ENCODE measurements around the gene ROPN1.
"Not testable (repeated sequence)": the region's sequence is repeated elsewhere in the genome, so short reads cannot be mapped to it uniquely, and the experiment has no call there.

ROPN1 gene

DNA sequence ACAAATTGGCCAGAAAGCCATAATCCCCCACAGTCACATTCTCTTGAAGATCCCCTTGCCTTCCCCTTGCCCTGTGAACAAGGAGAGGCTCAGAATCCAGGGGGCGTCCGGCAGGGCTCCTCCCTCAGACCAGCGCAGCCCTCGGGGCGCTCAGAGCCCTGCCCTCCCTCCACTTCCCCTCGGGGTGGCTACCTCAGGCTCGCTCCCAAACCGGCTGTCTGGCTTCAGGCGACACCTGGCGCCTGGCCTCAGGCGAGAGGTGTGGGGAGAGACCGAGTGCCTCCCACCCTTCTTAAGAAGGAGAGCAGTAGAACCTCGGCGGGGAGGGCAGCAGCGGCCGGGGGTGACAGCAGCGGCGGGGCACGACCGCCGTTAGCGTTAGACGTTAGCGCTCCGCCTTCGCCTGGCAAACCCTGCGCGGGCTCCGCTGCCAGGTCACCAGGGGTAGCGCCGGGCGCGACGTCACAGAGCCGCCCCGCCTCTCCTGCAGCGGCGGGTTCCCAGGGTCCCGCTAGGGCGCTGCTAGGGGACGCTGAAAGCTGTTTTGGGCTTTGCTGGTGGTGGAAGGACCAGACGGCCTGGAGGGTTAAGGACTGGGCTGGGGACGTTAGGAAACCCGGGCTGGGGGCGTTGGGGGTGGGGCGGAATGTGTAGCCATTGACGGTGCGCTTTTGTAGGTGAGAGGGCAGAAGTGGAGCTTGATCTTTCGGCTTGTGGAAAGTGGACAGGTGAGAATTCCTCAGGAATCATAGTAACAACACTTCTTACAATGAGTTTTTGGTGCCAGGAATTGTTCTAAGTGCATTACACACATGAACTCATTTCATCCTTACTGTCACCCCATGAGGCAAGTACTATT, at the start of gene ROPN1:
ROPN1 (minus strand) TSS at position 395 of the 859 bp plus-strand sequence. CDS start 11,643 bp downstream, outside the sequence.
- DNase-seq (ENCODE audit: low read depth, low spot score) = not testable (repeated sequence)

DNA sequence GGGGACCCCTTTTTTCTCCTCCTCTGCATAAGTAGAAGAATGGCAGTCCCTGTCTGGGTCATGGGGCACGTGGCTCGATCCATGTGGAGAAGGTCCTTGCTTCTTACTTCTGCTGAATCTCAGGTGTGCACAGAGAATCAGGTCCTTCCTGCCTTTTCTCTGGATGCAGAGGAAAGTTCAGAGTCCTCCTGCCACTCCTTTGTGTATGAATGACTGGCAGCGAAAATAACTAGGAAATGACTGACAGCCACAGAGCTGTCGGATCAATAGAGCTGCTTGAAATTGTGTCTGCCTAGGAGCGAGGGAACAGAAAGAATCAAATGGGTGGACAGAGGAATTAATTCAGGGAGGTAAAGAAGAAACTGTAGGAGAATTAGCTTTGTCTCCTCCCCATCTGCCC, 49.6 kb upstream of the ROPN1 start:
- DNase-seq (ENCODE audit: low read depth, low spot score) = no peak

DNA sequence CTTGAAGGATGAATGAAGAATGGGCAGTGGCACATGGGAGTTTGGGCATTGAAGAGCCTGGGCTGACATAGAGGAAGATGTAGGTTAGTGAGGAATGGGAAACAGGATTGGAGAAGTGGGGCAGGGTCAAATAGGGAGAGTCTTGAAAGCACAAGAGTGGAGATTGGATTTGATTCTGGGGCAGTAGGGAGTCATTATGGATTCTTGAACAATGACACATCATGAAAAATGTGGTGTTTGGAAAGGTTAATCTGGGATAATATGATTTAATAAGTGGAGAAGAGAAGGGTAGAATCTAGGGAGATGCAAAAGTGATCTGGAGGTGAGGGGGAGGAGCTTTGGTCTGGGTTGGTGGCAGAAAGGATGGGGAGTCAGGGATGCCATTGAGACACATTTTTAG, 45.4 kb upstream of the ROPN1 start:
- no peak for DNase-seq (ENCODE audit: low read depth, low spot score)

DNA sequence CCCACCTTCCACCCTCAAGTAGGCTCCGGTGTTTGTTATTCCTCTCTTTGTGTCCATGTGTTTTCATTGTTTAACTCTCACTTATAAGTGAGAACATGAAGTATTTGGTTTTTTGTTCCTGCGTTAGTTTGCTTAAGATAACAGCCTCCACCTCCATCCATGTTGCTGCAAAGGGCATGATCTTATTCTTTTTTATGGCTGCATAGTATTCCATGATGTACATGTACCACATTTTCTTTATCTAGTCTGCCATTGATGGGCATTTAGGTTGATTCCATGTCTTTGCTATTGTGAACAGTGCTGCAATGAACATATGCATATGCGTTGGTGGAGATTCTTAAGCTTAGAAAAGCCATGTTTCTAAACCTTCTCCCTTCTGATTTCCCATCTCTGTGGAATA, 44.3 kb upstream of the ROPN1 start:
- DNase-seq (ENCODE audit: low read depth, low spot score) = not testable (repeated sequence)

DNA sequence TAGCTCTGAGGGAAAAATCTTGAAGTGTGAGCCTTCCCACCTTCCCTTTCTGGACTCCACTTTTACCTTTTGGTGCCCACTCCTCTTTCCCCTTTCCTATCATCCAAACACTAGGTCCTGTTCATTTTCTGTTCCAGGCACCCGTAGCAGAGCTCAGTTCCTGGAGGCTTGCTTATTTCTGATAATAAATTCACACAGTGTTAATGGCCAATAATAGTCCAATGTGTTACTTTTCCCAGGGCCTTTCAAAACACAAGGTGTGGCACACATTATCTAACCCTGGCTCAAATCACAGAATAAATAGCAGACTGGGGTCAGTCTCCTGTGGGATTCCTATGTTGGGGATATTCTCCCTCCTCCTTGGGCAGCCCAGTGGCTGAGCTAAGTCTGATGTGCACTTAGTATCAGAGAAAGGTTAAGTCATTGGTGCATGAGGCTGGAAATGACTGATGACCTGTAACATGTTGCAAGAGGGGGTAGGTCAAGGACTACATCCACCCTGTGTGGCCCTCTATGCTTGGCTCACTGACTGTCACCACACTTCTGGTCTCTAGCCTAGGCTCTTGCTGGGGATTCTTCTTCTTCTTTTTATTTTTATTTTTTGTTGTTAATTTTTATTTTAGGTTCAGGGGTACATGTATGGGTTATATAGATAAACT, 43.7 kb upstream of the ROPN1 start:
- DNase-seq (ENCODE audit: low read depth, low spot score) = no peak

DNA sequence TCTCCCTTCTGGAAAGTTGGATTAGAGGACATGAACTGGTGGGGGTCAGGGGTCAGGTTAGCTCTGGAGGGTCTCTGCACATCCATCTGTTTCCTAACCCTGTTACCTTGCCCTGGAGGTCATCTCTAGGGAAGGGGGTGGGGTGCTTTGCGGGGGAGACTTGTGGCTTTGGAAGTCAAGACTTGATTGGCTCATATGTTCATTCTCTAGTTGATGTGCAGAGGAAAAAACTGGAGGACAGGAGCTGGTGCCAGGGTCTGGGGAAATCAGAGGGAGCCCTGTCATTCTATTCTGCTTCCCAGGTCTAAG, 42.9 kb upstream of the ROPN1 start:
- no peak for DNase-seq (ENCODE audit: low read depth, low spot score)

DNA sequence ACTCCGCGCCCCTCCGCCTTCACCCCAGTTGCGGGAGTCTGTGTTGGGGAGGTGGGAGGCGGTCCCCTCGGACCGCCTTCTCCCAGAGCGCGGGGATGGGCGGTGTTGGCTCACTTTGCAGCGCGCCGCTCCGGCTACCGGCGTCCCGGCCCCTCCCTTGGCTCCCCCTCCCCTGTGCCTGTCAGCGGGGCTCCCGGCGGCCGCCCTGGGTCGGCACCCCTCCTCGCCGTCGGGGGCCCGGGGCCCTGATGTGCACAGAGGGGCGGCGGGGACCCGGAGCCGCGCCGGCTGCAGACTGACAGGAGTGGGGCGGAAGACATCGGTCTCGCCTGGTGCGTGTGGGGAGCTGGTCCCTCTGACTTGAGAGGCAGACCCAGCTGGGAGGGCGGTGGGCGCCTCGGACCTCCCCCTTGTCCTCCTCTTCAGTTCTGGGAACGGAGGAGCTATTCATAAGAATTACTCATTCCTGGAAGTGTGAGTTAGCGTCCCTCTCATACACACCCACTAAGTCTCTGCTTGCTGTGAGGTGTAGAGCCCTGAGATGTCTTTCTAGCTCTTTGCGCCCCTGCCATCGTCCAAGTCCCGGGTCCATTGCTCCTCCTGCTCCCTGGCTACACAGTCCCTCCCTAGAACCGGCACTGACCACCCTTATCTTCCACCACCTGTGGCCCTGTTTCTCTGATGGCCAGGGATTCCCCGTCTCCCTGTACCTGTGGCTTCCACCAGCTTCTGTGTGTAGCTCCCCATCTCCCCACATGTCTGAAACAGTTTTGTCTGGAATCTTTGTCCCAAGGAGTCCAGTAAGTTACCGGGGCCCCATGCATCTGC, 42.3 kb upstream of the ROPN1 start:
- no peak for DNase-seq (ENCODE audit: low read depth, low spot score)

DNA sequence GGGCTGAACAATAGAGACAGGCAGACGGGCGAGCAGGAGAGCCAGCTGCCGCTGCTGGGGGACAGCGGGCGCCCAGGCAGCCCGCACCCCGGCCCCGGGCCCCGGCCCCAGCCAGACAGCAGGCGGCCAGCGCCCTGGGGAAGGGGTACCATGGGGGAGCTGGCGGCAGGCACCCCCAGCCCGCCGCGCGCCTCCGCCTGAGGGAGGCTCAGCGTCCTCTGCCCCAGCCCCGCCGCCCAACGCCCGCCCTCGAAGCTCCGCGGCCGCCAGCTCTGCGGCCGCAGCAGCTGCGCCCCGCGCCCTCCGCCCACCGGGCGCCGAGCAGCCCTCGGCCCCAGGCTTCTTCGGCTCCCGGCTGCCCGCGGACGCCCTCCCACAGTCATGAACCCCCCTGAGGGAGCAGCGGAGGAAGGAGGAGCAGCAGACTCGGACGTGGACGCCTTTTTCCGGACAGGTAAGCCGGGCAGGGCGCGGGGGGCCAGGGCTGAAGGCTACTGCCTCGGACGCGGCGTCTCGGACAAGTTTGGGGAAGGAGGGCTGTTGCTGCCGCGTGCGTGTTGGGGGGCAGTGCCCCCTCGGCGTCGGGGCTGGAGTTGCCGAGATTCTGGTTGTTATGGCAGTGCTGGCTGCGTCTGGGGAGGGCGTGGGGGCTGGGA, 41.6 kb upstream of the ROPN1 start, which contains the start of gene KALRN:
KALRN (plus strand) TSS at position 10 of the 656 bp plus-strand sequence.
- no peak for DNase-seq (ENCODE audit: low read depth, low spot score)

DNA sequence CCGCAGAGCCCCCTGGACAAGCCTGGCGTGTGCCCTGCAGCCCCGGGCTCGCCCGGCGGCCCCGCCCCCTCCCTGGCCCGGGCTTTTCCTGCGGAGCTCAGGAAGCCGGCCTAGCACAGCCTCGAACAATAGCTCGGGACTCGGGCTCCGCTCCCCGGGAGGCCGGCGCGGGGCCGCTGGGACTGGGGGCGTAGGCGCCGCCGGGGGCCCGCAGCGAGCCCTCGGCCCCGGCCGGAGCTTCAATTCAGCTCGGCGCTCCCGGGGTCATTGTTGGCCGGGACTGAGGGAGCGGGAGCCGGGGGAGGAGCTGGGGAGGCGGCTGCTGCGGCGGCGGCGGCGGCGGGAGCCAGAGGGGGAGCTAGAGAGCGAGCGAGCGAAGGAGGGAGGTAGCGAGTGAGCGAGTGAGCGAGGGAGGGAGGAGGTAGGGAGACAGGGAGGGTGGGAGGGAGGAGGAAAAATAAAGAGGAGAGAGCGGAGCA, 41.0 kb upstream of the ROPN1 start:
- peak; percentile 92 for DNase-seq (ENCODE audit: low read depth, low spot score)

DNA sequence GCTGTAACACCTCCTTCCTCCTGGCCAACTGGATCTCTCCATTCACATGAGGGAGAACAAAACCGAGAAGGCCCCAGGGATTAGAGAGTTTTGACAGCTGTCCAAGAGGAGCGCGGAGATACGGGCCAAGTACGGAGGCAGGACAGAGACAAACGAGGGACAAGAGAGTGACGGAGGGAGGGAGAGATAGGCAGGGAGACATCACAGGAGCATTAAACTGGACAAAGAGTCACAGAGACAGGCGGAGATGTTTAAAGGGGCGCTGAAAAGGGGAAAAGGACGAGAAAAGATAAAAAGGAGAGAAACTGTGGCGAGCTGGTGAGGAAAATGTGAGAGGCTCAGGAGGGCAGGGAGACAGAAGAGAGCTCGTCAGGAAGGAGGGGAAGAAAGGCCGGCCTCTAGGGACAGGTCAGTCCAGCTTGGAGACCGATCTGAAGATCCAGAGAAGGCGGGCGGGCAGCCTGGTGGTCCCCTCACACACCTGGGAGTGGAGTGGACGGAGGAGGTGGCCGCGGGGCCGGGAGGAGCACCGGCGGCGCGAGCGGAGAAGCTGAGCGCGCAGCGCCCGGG, 40.5 kb upstream of the ROPN1 start:
- DNase-seq (ENCODE audit: low read depth, low spot score) = peak; percentile 52

DNA sequence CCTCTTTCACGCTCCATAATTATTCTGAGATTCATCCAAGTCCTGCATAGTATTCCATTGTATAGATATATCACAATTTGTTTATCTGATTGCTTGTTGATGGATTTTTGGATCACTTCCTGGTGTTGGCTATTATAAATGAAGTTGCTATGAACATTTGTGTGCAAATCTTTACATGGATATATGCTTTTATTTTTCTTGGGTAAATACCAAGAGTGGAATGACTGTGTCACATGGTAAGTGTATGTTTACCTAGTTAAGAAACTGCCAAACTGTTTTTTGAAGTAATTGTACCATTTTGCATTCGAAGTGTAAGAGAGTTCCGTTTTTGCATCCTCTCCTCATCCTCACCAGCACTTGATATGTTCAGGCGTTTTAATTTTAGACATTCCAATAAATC, 34.6 kb upstream of the ROPN1 start:
- no peak for DNase-seq (ENCODE audit: low read depth, low spot score)

DNA sequence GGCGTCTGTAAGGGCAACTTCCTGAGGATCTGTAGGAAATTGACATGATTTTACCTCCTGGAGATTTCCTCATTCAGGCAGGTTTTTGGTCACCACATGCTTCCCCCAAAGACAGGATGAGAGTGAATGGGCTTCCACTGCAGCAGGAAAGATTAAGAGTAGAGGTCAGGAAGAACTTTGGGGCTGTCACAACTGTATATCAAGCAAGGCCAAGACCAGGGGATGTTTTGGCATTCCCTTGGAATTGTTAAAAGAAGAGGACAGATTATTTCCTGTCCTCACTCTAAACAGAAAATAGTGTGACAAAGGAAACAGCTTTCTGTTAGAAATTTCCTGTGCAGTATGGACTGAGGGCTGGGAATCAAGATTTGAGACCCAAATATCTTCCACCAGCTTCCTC, 31.6 kb upstream of the ROPN1 start:
- not testable (repeated sequence) for DNase-seq (ENCODE audit: low read depth, low spot score)

DNA sequence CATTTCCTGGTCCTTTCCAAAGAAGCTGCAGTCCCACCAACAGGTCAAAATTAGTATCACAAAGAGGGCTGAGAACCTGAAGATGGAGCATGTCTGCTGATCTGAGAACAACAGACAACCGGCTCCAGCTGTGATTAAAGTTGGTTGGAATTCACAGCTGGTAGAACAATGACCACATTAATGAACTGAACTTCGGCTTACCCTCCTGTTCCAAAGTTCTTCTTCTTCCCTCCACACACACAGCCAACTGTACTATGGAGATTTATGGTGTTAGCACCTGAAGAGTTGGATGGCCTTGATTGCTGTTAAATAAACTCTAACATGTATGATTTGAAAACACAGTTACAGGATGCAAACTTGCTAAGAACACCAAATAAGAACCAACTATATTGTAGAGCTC, 27.4 kb upstream of the ROPN1 start:
- no peak for DNase-seq (ENCODE audit: low read depth, low spot score)

DNA sequence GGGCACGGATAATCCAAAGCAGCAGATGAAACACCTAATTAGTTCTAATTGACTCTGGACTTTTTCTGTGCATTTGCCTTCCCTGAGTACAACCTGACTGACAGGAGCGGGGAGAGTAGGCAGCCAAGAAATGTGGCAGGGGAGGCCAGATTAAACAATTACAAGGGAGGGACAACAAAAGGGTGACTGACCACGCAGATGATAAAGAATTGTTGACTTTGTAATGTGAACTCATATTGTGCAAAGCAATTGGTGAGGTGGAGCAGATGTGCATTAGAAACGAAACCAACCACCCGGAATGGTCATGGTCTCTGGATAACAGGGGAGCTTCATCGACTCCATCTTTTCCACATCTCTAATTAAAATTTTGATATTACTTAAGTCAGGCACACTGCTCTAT, 25.6 kb upstream of the ROPN1 start:
- not testable (repeated sequence) for DNase-seq (ENCODE audit: low read depth, low spot score)

DNA sequence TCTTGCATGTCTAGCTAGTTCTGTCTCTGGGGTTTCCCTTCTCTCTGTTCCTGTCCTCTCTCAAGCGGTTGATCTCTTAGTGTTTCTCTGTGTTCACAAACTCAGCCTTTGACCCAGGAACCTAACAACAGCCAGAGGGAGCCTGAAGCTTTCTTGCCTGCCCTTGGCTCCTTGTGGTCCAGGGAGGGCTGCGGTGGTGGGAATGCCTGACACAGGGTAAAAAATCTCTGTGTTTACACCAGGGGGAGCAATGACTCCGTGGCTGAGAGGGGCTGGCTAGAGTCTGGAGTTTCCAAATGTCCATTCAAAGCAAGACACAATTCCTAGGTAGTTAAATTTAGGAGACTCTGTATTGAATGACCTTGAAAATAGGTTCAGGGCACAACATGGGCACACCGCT, 24.6 kb upstream of the ROPN1 start:
- peak; percentile 89 for DNase-seq (ENCODE audit: low read depth, low spot score)

DNA sequence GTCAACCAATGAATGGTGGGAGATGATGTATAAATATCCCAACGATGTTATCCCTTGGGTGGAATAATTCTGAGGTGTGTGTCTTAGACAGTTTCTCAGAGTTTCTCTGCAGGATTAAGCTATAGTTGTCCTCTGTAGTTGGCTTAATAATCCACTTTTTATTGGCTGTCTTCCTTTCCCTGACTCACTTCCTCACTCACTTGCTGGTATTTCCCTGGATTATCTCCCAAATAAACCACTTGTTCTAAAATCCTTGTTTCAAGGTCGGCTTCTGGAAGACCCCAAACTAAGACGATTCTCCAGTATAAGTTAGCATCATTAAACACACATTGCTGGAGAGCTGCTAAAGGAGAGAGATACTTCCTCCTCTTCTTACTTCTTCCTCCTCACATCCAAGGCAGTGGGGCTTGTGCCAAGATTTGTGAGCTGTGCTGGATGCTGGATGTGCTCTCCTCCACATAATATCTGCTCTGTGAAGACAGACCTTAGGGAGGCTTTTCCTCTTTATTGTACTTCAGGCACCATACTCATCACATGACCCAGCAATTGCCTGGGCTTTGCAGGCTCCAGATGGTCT, 22.5 kb upstream of the ROPN1 start:
- no peak for DNase-seq (ENCODE audit: low read depth, low spot score)

DNA sequence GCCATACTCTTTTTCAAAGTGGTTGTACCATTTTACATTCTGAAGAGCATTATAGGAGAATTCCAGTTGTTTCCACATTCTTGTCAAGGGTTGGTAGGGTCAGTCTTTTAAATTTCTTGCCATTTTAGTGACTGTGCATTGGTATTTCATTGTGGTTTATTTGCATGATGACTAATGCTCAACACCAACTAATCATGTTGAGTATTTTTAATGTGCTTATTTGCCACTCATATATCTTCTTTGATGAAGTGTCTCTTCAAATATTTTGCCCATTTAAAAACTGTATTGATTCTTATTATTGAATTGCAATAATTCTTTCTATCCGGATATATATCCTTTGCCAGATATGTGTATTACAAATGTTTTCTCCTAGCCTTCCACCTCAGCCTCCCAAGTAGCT, 16.4 kb upstream of the ROPN1 start:
- not testable (repeated sequence) for DNase-seq (ENCODE audit: low read depth, low spot score)

DNA sequence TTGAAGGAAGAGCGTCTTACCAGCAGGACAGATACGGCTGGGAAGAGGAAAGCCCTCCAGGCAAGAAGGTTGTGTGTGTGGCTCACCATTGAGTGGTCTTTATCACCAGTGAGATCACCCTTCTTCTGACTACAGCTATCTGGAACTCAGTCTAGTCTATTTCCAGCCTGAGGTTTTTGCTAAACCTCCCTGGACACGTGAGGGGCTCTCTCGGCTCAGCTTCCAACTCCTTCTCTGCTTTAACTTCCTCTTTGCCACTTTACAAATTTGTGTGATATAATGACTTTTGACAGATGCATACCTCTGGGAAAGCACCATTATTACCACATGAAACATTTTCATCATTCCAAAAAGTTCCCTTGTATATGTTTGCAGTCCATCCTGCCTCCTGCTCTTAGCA, 15.3 kb upstream of the ROPN1 start:
- DNase-seq (ENCODE audit: low read depth, low spot score) = no peak

DNA sequence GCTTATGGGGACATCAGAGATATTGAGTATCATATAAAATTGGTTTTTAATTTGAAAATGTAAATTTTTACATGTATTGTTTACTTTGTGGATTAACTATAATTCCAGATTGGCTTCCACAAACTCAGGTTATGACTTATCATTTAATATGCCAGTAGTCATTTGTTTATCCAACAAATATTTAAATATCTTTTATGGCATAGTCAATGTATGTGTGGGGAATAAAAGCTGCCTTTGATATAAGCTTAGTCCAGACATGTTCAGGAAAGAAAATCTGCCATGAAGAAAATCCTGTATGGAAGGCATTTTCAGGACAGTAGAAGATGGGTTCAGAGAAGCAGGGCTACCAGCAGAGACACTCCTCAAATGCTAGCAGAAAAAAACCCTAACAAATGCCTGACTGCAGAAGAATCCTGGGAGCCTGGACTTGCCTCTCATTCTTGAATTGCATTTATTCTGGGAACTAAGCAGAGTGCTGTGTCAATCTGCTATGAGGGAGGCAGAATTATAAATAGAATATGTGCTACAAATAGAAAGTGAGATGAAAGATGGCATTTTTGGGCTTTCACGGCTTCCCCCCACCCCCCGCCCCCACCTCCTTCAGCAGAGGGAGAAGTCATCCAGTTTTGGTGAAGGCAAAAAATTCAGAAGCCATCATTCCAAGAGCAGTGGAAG, 10.6 kb upstream of the ROPN1 start:
- not testable (repeated sequence) for DNase-seq (ENCODE audit: low read depth, low spot score)

DNA sequence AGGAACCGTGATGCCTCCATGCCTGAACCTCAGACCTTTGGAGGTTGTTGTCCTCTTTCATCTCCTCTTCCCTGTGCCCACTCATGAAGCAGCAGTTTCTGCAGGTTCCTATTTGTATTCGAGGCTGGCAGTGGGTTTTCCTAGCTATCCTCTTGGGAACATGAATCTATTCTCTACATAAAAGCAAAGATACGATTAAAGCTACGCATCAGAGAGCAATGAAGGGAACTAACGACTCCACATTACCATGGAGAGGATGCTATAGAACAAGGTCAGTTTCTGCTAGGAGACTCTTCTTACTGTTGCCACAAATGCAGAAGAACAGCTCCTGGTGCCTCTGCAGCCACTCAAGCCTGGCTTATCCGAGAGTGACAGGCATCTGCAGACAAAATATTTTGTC, 9.4 kb upstream of the ROPN1 start:
- DNase-seq (ENCODE audit: low read depth, low spot score) = not testable (repeated sequence)
